Fibroblast of gingiva (primary cell): Measurements from ENCODE around the gene SORBS2.

Source experiments
- DNase-seq: peaks from one replicate; pipeline ENCODE4 v3.0.0-alpha.2; 2011; ENCODE audit warnings: low read depth

The SORBS2 gene

GRCh38 chr4:185805262-185805802 is 6.7 kb downstream of the SORBS2 start:
- no peak for DNase-seq

DNA sequence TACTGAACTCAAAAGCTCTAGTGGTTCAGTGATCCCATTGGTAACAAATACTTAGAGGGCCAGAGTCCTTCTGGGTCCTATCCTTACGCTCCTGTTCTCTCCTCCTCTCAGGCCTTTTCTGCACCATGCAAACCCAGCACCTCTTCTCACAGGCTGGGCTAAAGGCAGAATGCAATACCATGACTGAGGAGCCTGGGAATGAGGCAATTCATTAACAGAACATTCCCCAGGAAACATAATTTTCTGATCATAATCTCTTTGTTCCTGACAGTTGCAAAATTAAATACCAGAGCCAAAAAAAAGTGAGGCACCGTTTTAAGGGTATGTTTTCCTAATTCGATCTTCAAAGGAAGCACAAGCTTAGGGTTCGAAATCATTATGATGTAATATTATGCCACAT is 9.0 kb downstream of the SORBS2 start:
- no peak for DNase-seq

- no peak for DNase-seq
These were observed 10.5 kb downstream of the SORBS2 start for GRCh38 chr4:185801471-185801870.

GRCh38 chr4:185800266-185800945 is 11.6 kb downstream of the SORBS2 start:
- no peak for DNase-seq

DNA sequence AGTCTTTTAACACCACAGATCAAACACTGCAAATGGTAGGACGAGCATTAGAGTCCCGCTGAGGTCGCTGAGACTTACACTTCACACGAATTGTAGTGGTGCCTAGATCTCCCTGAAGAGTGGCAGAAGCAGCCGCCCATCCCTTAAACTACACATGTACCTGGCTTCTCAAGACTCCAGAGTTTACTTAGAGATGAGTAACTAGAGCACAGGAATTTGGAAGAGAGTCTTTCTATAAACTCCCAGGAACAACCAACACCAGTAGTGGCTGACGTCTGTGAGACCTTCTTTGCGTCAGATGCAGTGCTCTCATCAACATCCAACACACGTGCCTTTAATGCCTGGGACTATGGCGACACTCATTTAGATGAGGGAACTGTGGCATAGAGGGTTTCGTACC is 12.6 kb downstream of the SORBS2 start:
- no peak for DNase-seq

DNA sequence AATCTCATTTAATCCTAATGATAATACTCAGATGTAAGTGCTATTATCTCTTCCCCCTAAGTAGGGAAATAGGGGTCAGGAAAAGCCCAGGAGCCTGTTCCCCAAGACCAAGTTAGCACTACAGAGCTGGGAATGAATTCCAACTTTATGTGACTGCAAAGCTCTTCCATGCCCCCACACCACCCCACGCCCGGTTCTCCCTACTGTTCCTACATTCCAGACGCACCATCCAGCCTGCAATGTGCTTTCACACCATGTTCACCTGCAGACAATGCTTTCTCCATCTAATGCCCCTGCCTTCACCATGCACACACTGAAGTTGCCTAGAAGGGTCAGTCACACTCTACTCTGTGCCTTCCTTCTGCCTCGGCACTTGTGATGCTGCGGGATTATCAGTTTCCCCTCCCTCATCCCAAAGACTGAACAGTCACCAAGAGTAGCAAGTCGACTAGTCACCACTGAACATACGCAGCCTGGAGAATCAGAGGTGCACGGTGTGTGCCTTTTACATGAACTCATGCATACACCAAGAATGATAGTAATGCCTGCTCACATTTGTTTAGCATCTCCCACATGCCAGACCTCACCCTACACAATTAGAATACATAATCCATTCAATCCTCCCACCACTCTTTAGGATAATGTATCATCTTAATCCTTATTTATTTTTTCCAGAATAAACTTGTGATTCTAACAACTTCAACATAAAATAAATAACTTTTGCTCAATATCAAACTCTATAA is 14.2 kb downstream of the SORBS2 start:
- DNase-seq, result no peak

DNA sequence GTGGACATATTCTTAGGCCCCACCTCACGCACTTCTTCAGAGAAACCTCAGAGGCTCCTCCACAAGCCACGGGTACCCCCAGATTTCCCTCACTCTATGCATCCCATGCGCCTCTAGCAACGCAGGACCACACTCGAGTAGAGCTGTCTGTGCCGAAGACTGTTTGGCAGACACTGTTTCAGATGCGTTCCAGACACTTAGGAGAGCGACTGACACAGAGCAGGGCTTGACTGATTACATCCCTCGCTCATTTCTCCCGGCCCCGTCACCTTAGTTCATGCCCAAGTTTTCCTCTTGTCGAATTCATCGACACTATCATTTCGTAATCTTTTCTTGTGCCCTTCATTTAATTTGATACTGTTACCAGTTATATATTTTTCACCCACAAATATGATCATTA is 15.0 kb downstream of the SORBS2 start:
- no peak for DNase-seq

- no peak for DNase-seq
These were observed 15.8 kb downstream of the SORBS2 start for GRCh38 chr4:185796176-185796575.

DNA sequence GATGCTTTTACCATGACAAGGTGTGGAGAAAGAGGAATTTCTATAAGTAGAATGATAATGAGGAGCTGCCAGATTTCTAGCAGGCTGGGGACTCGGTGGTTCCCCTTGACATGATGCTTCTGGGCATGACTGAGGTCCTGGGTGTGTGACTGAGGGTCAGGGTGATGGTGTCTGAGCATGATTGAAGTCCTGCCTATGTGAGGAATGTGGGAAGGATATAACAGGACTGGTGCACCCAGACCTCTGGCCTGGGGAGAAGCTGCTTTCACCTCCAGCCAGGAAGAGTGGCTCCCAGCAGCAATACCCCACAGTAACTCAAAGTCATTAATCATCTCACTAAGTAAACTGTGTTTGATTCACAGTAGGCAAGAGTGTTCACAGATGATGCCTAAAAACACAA is 17.4 kb downstream of the SORBS2 start:
- no peak for DNase-seq

DNA sequence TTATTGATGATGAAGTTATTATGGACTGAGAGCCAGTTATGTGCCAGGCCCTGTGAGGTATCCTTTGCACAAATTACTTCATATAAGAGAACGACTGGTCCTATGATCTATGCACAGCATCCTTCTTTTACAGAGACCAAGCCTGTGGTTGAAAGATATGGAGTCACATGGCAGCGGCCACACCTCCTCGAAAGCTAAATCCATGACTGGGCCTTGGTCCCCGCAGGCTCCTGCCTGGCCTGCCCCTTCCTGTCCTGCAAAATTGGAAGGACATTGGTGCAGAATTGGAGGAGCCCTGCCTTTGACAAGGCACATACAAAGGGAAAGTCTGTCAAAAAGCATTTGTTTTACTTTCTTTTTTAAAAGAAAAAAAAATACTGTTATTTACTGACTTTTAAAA is 18.3 kb downstream of the SORBS2 start:
- DNase-seq, result no peak

GRCh38 chr4:185793116-185793485 is 18.9 kb downstream of the SORBS2 start:
- no peak for DNase-seq

DNA sequence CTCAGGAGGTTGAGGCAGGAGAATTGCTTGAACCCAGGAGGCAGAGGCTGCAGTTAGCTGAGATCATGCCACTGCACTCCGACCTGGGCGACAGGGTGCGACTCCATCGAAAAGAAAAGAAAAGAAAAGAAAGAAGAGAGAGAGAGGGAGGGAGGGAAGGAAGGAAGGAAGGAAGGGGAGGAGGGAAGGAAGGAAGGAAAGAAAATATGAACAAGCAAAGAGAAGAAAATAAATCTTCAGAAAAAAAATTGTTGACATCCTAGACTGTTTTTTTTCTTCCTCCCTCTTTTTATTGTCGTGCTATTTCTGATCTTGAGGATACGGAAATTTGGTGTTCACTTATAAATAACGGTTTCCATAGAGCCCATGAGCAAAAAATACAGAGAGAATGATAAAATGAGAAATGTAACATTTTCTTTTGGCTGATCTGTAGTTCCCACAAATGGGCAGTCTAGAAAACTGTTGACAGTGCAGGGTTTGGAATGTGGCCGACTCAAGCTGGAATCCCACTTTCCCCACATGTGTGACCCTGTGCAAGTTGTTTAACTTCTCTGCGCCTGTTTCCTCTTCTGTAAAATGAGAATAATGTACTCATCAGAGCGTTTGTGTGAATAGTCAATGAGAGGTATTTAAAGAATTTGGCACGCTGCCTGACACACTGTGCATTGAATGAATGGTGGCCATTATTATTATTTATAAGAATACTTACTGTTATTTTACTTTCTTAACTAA is 19.4 kb downstream of the SORBS2 start:
- DNase-seq, result peak; percentile 69

DNA sequence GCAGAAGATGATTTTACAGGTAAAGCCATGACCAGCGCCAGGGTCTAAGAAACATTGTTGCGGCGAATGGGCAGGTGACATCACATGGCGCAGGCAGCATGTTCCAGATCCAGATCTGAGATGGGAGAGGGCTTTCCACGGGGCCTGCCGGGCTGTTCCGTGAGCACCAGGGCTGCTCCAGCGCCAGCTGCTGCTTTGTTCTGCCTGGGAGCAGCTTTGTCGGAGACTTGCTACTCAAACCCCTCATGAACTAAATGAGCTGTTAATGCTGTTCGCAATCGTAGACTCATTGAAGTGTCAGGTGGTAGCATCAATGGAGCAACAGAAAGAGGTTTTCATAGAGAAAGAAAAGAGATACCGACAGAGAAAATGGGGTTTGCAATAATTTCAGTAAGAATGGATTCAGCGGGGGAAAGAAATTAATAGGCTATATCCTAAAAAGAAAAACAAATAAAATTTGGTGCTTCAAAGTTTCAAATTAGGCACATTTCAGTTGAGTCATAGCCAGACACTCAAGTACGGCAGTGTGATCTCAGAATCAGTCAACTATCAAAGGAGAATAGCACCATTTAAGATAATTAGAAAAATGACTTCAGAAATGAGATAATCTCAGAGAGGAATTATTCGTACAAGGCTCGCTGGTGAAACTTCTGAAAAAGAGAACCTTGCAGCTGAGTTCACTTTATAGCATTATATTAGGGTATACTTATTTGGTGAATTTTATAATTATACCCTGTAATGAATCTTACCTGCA is 23.9 kb downstream of the SORBS2 start:
- DNase-seq, result no peak

GRCh38 chr4:185786422-185786821 is 25.6 kb downstream of the SORBS2 start:
- DNase-seq, result no peak

DNA sequence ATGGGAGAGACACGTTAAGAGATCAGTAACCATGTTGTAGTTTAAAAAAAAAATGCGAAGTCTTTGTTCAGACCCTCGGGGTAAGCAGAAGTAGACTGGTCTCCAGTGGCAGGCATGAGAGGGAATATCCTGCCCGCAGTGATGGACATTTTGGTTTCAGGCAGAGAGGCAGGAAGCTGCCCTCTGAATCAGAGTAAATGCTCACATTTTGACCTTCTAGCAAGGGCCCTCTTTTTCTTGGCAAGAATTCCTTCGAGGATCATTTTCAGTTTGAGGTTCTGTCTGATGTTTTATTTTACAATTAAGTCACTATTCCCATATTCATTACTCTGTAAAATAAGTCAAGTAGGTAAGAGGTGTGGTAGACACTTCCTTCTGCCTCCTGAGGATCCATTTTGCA is 28.4 kb downstream of the SORBS2 start:
- no peak for DNase-seq

DNA sequence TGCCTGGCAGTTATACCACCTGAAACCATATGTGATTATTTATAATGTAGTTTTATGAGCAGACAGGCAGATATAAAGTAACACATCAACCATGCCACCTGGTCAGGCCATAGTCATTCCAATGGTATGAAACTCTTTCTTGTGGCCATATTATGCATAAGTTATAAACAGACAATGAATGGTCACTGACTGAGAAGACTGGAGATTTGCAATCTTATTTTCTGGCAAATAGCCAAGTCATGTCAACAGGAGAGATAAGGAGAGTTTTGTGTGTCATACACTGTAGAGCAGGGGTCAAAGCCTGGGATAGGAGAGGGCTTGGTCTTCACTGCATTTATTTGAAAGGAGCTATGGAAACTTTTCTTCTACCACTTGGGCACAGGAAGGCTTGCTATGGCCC is 29.5 kb downstream of the SORBS2 start:
- DNase-seq, result no peak

DNA sequence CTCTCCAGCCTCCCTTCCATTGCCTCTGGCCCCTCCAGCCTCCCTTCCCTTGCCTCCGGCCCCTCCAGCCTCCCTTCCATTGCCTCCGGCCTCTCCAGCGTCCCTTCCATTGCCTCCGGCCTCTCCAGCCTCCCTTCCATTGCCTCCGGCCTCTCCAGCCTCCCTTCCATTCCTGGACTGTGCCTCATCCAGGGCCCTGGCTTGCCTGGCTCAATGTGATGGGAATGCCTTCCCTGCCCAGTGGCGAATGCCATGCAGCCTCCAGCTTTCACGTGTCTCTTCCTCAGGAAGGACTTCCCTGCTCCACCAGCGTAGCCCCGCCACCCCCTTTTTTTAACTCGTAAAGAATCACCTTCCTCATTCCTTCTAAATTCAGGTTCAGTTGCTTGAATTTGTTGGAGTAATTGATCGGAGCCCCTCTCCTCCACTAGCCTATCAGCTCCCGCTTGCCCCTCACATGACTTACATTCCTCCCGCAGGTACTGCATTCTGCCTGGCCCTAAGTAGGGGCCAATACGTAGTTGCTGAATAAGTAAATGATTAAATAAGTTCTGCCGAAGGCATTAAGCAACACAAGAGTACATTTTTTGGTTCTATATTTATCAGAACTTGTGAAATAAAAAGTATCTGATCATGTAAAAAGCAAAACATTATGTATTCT is 30.3 kb downstream of the SORBS2 start:
- DNase-seq, result no peak

- no peak for DNase-seq
These were observed 31.5 kb downstream of the SORBS2 start for GRCh38 chr4:185780472-185780871.

GRCh38 chr4:185779517-185779916 is 32.5 kb downstream of the SORBS2 start:
- no peak for DNase-seq

GRCh38 chr4:185778307-185778706 is 33.7 kb downstream of the SORBS2 start:
- DNase-seq, result no peak

DNA sequence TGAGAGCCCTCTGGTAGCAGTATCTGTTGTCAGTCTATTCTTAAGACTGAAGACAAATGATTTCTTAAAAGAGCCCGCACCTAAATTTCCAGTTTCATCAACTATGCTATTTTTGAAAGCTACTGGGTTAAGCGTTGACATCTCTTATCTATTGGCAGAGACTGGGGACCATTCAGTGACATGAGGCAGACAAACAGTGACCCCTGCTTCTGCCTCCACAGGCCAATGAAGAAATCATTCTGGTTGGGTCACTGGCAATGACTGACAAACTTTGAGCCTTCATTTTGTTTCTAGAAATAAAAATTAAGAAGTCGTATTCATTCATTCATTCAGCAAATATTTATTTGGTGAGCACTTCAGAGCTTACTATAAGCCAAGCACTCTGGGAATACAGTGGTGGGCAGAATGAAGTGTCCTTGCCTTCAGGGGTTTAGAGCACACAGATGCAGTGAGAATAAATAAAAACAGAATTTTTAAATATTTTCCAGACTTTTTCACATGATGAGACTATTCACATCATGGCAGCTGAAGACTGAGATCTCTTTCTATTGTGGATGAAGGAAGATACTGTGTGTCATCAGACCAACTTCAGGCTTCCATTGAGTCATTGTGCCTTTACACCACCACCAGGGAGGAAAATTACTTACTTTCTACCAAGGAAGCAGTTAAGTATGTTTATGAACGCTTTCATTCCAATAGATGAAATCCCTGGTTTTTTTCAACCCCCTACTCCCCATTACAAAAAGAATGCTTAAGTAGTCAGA is 36.0 kb downstream of the SORBS2 start:
- no peak for DNase-seq
